MV-4-11 (cell line): ENCODE results near the gene GADD45GIP1.
"Not testable (repeated sequence)": the region's sequence is repeated elsewhere in the genome, so short reads cannot be mapped to it uniquely, and the experiment has no call there.

Source experiments
- DNase-seq: peaks from one replicate; lab custom pipeline; 2025; lab: John Stamatoyannopoulos, UW

GADD45GIP1 gene

DNA sequence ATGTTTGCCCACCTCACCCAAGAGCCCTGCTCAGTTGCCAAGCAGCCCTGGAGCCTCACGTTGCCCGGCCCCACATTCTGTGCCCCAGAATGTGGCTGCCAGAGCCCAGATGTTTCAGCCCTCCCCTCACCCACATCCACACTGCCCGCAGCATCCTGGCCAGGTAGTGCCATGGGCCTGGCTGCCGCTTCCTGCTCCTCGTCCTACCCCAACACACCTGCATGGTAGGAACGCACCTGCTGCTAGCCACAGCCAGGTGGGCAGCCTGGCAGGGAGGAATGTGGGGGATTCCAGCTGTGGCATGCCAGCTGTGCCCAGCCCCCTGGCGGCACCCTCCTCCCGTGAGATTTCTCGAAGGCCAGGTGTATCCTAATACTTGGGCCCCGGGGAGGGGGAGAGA is 30.8 kb upstream of the GADD45GIP1 start:
- DNase-seq = no peak

DNA sequence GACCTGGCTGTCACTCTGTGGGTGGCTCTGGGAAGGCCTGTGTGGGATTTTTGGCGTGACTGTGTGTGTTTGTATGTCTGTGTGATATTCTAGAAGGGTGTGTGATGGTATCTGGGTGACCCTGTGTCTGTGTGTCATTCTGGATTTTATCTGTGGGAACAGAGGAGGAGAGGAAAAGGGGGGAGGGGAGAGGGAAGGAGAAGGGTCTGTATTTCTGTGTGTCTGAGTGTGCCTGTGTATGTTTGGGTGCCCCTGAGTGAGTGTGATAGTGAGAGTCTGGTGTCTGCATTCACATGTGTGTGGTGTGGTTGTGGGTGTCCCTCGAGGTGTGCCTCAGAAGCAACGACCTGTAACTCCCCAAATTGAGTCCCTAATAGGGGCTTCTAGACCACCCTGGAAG is 30.2 kb upstream of the GADD45GIP1 start:
- DNase-seq = no peak

DNA sequence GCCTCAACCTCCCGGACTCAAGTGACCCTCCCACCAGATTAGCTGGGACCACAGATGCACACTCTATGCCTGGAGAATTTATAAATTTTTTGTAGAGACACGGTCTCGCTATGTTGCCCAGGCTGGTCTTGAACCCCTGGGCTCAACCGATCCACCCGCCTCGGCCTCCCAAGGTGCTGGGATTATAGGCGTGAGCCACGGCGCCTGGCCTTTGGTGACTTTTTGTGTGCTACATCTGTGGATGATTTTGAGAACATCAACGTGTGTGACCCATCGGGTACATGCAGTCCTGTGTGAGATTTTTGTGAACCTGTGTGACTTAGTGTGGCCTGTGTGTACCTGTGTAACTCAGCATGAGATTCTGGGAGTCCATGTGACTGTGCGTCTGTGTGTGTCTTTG is 29.7 kb upstream of the GADD45GIP1 start:
- DNase-seq = no peak

DNA sequence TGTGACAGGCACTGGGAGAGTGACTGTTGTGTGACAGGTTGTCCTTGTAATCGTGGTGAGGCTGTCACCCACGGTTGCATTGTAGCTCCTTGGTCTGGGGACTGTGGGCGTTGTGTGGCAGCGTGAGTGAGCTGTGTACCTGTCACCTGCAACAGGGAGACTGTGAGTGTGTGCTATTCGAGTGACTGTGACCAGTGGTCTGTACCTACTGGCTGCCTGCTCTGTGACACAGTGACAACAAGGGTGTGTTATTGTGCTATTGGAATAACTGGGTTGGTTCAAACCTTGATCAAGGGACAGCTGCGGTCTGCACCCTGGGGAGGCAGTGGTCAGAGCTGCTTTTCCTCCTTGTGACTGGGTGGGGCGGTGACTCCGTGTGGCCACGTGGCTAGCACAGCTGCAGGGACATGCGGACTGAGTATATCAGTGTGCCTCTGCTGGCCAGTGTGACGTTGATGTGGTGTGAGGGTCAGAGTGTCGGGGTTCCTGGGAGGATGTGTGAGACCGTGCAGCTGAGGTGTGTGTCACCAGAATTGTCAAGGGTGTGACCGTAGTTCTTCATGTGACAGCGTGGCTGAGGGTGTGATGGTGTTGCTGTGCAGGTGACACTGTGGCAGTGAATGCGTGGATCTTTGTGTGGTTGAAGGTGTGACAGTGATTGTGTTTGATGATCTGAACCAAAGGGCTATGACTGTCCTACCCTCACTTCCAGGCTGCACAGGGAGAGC is 28.2 kb upstream of the GADD45GIP1 start:
- DNase-seq = peak; percentile 80

DNA sequence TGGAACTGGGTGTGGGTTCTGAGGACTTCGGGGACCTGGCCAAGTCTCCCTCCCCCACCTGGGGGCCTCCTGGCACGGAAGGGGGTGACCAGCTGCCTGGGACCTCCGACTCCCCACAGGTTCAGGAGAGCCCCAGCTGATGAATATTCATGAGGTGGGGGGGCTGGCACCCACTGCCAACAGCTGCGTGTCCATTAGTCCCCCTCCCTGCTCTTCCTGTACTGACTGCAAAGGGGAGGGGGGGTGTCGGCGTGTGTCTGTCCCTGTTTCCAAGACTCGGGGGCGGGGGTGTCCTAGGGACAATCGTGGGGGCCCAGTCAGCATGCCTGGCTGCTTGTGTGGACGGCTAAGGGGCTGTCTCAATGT is 27.6 kb upstream of the GADD45GIP1 start:
- DNase-seq = no peak

DNA sequence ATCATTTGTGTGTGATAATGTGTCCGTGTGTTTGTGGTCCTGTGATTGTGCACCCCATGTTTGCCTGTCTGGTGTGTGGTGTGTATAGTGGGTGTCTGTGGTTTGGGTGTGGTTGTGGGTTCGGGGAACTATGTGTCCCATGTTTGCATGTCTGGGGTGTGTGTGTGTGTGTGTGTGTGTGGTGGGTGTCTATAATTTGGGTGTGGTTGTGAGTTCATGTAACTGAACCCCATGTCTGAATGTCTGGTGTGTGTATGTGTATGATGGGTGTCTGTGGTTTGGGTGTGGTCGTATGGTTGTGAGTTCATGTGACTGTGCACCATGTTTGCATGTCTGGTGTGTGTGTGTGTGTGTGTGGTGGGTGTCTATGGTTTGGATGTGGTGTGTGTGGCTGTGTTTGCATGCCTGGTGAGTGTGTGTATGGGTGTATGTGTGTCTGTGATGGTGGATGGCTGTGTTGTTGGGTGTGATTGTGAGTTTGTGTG is 27.2 kb upstream of the GADD45GIP1 start:
- DNase-seq = no peak

DNA sequence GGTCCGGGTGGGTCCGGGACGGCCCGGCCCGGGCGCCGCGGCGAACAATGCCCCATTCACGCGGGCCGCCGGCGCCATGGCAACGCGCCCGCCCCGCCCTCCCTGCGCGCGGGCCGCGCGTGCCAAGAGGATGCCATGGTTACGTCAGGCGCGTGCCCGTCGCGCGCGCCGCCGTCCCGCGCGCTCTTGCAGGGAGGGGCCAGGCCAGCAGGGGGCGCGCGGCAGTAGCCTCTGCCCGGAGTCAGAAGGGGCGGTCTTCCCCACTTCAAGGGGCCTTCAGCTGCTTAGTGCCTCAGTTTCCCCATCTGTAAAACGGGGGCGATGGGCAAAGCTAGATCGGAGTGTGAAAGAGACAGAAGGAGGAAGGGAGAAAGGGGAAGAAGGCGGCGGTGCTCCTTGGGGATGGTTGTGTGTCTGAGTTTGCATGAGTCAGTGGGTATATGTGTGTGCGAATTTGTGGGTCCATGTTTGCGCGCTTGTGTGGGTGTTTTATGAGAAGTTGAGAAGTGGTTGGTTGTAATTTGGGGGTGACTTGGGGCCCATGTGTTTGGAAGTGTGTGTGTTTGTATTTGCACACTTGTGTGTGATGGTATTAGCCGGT is 26.6 kb upstream of the GADD45GIP1 start:
- peak; percentile 65 for DNase-seq

DNA sequence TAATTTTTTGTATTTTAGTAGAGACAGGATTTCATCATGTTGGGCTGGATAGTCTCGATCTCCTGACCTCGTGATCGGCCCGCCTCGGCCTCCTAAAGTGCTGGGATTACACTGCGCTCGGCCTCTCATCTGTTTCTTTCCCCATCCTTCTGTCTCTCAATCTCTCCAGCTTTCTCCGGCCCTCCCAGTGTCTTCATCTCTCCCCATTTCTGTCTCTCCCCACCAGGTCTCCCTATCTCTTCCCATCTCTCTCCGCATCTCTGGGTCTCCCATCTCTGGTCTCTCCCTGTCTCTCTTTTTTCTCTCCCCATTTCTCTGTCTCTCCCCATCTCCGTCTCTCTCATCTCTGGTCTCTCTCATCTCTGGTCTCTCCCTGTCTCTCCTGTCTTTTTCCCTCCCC is 26.1 kb upstream of the GADD45GIP1 start:
- DNase-seq = no peak

DNA sequence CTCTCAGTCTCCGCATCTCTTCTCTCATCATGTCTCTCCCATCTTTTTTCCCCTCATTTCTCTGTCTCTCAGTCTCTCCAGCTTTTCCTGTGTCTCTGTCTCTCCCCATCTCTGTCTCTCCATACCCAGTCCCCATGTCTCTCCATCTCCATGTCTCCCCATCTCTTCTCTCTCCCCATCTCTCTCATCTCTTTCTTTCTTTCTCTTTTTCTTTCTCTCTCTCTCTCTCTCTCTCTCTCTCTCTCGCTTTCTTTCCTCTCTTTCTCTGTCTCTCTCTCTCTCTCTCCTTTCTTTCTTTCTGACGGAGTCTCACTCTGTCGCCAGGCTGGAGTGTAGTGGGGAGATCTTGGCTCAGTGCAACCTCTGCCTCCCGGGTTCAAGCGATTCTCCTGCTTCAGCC is 25.6 kb upstream of the GADD45GIP1 start:
- no peak for DNase-seq

DNA sequence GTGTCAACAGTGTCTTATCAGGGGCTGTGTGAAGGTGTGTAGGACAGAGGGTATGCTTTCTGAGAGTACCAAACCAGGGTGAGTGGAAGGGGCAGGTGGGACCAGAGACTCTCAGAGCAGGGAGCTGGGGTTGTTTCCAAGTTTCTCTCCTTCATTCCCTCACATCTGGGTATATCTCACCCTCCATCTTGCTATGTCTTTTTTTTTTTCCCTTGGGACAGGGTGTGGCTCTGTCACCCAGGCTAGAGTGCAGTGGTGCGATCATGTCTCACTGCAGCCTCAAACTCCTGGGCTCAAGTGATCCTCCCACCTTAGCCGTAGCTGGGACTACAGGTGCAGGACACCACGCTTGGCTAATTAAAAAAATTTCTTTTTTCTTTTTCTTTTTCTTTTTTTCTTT is 23.0 kb upstream of the GADD45GIP1 start:
- no peak for DNase-seq

DNA sequence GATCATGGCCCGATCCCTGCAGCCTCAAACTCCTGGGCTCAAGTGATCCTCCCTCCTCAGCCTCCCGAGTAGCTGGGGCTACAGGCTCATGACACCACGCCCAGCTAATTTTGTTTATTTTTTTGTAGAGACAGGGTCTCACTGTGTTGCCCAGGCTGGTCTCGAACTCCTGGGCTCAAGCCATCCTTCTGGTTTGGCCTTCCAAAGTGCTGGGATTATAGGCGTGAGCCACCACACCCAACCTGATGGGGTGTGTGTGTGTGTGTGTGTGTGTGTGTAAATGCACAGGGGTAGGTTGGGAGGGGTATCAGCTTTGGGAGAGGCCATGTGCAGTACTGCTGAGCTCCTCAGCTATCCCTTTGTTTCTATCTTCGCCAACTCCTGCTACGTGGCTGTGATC is 19.1 kb upstream of the GADD45GIP1 start:
- DNase-seq = not testable (repeated sequence)

DNA sequence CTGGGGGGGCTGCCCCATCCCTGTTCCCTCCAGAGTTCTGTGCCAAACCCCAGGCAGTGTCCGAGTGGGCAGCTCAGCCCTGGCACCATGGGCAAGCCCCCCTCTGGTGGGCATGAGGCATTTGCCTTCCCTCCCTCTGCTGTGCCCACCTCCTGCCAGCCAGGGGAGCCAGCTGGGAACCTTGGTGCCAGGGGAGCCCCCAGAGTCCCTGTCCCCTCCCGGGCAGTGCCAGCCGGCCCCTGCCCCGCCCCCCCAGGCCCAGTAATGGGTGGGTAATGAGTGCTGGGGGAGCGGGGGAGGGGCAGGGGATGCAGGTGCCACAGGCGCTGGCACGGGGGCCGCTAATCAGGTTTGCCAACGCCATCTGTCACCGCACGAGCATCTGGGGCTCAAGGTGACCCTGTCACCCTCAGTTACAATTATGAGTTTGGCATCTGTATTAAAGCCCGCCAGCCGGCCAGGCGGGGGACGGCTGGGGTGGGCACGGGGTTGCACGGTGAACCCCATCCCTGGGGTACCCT is 18.3 kb upstream of the GADD45GIP1 start:
- no peak for DNase-seq

DNA sequence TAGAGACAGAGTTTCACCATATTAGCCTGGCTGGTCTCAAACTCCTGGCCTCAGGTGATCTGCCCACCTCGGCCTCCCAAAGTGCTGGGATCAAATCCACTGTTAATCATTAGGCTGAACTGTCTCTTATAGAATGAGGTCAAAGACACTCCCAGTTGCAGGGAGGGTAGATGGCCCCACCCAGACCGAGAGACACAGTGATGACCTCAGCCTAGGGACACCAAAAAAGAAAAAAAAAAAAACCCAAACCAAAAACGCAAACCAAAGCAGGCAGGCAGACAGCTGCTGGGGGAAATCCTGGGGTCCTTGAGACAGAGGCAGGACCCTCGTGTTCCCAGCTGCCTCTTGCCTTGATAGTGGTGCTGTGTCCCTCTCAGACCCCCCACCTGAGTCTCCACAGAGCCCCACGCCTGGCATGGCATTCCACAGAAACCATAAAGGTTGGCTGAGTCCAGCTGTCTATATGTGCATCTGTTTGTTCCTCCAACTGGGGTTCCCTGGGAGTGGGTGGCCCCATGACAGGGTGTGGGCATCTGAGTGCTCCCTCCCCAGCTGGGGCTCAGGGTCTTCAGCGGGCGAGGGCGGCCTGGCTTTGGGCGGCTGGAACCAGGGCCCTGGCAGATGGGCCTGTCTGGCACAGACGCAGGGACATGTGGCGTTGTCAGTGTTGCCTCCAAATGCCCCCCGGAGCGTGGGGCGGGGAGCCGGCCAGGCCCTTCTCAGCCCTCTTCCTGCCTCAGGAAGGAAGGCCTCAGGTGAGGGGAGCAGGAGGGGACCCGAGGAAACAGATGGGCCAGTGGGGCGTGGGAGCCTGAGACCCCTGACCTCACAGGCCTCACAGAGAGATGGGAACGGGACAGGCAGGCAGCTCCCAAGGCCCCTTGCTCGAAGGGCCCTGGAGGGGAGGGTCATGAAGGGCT is 17.5 kb upstream of the GADD45GIP1 start:
- peak; percentile 14 for DNase-seq

DNA sequence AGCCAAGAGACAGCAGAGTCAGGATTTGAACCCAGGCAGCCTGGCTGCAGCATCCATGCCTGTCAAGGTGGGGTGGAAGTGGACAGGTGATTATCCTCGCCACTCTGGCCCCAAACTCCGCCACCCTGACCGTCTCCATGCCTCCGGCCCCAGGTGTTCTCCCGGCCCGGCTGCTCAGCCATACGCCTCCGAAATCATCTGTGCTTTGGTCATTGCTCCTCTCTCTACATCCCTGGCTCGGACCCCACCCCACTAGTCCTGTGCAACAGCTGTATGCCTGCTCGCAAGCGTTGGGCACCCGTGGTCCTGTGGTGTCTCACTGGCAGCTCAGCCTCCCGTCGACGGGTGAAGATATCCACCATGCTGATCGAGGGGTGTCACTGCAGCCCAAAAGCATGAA is 16.2 kb upstream of the GADD45GIP1 start:
- DNase-seq = no peak

DNA sequence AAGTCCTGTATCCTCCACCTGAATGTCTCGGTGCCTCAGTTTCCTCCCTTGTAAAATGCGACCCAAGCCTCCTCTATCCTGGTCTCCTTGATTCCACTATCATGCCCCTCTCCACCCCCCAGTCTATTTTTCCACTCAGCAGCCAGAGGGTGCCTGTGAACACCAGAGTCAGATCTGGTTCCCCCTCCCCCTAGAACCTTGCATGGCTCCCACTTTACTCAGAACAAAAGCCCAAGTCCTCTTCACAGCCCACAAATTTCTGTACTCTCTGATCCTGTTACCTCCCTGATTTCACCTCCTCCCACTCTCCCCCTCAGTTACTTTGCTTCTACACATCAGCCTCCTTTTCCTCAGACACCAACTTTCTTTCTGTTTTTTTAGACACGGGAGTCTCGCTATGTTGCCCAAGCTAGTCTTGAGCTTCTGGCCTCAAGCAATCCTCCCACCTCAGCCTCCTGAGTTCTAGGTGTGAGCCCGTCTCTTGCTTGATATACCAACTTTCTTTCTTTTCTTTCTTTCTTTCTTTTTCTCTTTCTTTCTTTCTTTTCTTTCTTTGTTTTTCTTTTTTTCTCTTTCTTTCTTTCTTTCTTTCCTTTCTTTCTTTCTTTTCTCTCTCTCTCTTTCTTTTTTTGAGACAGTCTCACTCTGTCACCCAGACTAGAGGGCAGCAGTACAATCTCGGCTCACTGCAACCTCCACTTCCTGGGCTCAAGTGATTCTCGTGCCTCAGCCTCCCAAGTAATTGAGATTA is 13.2 kb upstream of the GADD45GIP1 start:
- DNase-seq = no peak

DNA sequence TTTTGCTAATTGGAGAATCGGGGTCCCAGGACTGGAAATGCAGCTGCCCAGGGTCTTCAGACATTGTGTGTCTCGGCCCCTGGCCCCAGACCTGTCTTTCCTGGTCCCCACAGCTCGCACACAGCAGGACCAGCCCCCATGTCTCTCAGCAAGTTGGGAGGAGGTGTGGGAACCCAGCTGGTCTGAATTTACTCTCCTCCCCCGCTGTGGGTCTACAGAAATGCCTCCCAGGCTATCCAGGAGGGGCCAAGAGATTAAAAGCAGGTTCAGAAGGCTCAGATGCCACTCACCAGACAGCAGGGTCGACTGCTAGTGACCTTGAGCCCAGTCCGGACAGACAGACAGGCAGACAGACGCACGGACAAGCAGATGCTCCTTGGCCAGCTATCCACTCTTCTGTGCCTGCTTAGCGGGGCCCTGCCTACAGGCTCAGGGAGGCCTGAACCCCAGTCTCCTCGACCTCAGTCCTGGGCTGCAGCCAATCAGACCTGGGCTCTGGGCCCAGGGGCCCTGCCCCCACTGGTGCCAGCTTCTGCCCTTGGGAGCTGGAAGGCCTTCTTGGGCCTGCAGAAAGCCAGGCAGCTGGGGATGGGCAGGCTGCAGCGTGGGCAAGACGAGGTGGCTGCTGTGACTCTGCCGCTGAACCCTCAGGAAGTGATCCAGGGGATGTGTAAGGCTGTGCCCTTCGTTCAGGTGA is 12.4 kb upstream of the GADD45GIP1 start, which contains the start of gene DAND5:
DAND5 (plus strand) TSS at position 285 of the 697 bp plus-strand sequence; CDS start at position 370, 85 bp downstream.
- DNase-seq = no peak

DNA sequence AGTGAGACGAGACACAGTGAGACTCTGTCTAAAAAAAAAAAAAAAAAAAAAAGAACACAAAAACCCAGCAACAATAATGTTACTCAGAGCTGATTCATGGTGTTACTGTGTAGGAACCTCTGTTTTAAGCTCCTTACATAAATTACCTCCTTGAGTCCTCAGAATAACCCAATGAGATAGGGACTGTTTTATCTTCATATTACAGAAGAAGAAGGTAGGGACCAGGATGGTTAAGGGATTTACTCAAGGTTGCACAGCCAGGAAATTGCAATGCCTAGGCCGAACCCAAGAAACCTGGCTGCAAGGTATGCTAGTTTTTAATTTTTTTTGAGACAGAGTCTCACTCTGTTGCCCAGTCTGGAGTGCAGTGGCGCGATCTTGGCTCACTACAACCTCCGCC is 10.9 kb upstream of the GADD45GIP1 start:
- no peak for DNase-seq

DNA sequence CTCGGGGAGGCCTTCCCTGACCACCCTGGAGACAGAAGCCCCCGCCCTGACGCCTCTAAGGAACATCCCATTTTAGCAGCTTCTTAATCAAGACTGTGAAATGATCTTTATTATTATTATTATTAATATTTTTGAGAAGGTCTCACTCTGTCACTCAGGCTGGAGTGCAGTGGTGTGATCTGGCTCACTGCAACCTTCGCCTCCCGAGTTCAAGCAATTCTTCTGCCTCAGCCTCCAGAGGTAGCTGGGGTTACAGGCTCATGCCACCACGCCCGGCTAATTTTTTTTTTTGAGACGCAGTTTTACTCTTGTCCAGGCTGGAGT is 8.8 kb upstream of the GADD45GIP1 start:
- no peak for DNase-seq

DNA sequence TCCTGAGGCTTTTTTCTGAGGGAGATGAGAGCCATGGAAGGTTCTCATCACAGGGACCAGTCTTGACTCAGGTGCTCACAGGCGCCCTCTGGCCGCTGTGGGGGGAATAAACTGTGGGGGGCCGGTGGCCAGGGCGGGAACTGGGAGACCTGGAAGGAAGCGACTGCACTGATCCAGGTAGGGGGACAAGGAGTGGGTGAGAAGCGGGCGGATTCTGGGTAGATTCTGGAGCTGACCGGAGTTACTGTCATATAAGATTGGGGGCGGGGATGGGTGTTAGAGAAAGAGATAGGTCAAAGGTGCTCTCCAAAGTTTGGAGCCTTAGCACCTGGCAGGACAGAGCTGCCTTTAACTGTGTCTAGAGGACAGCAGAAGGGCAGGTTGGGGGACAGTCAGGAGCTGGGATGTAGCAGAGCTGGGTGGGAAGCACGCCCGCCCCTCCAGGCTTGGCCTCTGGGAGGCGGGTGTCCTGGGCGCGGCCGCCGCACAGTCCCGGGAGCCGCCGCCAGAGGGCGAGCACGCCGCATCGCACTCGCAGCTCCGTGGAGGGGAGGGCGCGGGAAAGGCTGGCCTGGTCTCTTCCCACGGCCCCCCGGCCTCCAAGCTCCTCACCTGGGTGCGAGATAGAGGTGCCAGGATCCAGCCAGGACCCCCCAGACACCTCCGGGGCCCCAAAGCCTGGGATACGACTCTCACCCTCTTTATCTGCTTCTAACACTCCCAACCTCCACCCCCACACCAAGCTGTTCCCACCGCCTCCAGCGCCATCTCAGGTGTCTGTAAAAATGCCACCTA is 8.2 kb upstream of the GADD45GIP1 start:
- DNase-seq = peak; percentile 68

DNA sequence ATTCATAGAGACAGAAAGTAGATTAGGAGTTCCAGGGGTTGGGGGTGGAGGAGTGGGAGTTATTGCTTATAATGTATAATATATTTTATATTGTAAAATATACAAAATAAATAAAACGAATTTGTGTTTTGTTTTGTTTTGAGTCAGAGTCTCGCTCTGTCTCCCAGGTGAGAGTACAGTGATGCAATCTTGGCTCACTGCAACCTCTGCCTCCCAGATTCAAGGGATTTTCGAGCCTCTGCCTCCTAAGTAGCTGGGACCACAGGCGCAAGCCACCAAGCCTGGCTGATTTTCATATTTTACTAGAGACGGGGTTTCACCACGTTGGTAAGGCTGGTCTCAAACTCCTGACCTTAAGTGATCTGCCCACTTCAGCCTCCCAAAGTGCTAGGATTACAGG is 2.5 kb upstream of the GADD45GIP1 start:
- DNase-seq = no peak
